Fibroblast of skin of left biceps (primary cell): ENCODE data around the gene CAPN15.
"Not testable (repeated sequence)": the region's sequence is repeated elsewhere in the genome, so short reads cannot be mapped to it uniquely, and the experiment has no call there.

ENCODE experiments used
- DNase-seq, 2 experiments: peaks; one replicate each; pipeline ENCODE4 v3.0.0-alpha.2; 2013; ENCODE audit warnings: low read depth in 2 of 2

Gene CAPN15

DNA sequence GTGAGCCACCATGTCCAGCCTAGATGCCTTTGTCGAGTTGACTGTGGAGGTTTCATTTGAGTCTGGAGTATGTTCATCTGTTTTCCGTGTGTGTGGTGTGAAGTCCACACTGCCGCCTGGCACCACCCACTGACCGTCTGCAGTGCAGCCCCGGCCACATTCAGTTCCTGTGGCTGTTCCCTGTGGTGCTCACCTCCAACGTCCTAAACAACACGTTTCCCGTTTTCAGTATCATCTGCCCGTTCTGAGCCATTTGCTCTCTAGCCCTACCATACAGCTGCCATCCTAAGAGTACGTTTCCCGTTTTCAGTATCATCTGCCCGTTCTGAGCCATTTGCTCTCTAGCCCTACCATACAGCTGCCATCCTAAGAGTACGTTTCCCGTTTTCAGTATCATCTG, 20.0 kb upstream of the CAPN15 start:
- DNase-seq = not testable (repeated sequence)

DNA sequence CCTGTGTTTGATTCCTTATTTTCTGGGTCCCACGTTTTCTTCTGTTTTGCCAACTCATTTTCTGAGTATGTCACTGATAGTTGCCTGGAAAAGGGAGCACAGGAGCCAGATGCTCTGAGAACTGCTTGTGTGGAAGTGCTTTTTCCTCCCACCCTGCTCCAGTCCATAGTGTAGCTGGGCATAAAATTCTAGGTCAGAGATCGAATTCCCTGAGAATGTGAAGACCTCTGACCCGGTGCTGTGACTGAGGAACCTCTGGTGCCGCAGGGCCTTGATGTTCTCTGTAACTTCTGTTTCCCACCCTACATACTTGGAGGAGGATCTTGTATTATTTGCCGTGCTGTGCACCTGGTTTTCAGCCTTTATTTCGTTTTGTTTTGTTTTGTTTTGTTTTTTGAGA, 19.5 kb upstream of the CAPN15 start:
- DNase-seq = no peak

DNA sequence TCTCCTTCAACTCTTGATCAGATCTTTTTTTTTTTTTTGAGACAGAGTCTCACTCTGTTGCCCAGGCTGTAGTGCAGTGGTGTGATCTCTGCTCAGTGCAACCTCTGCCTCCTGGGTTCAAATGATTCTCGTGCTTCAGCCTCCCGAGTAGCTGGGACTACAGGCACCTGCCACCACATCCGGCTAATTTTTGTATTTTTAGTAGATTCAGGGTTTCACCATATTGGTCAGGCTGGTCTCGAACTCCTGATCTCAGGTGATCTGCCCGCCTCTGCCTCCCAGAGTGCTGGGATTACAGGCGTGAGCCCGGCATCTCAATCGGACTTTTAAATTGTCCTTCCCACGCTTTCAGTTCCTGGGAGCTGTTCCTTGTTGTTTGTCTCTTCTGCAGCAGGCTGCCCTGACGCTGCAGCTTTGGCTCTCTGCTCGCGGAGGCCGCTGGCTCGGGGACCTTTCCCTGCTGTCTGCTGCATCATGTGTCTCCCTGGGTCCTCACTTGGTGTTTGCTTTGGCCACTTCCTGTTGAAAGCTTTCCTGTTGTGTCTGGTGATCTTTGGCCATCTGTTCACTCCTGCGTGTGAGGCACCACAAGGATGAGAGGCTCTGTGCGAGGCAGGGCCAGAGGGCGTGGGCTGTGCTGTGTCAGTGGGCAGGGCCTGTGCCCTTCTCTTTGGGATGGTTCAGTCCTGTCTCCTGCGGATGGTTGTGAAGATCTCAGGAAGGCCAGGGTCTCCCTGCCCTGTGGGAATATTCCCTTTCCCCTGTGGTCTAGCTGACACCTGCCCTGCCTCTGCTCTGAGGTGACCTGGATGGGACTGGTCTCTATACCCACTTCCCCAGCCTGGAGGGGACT, 18.4 kb upstream of the CAPN15 start:
- no peak for DNase-seq

DNA sequence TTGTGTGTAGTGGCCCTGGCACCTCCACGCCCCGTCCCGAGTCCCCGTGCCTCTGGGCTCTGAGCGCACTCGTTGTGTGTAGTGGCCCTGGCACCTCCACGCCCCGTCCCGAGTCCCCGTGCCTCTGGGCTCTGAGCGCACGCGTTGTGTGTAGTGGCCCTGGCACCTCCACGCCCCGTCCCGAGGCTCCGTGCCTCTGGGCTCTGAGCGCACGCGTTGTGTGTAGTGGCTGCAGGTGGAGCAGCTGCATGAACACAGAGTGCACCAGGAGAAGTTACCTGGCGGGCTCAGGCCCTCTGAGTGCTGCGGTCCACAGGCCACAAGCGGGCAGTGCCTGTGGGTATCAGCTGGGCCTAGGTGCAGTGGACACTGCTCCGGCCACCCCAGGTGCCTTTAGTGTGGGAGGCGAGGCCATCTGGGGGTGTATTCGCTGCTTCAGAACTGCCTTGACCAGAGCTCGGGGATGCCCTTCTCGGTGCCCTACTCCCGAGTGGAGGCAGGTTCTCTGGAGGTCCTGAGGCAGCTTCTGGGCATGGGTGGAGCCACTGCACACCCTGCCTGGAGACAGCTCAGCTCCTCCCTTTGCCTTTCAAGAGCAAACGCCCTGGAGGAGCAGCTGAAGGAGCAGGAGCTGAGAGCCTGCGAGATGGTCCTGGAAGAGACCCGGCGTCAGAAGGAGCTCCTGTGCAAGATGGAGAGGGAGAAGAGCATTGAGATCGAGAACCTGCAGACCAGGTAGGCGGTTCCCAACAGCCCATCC, 17.3 kb upstream of the CAPN15 start:
- DNase-seq = no peak

DNA sequence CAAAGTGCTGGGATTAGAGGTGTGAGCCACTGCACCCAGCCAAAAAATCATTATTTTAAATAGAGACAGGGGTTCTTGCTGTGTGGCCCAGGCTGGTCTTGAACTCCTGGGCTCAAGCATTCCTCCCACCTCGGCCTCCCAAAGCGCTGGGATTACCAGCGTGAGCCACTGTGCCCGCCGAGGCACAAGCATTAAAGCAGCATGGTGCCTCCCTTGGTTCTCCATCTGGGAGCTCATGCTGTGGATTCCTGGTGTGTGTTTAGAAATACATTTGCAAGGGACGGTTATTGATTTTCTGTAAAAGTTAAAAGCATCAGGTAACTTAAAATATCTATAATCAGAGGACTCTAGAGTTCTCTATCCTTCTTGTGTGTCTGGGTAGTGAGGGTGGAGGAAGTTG, 14.7 kb upstream of the CAPN15 start:
- DNase-seq = no peak

DNA sequence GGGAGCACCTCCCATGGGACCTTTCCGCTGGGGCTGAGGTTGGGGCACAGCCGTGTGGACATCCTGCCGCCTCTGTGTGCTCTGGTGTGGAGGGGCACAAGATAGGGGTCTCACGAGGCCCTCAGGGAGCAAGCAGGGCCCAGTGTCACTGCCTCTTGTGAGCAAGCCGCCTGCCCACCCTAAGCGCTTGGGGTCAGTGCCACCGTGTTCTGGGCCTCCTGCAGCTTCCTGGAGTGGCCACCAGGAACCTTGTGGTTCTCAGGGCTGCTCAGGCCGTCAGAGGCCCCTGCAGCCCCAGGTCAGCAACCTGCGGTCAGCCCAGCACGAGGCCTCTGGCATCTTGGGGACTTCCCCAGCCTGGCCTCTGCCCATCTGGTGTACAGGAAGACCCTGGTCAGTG, 13.6 kb upstream of the CAPN15 start:
- DNase-seq = no peak

DNA sequence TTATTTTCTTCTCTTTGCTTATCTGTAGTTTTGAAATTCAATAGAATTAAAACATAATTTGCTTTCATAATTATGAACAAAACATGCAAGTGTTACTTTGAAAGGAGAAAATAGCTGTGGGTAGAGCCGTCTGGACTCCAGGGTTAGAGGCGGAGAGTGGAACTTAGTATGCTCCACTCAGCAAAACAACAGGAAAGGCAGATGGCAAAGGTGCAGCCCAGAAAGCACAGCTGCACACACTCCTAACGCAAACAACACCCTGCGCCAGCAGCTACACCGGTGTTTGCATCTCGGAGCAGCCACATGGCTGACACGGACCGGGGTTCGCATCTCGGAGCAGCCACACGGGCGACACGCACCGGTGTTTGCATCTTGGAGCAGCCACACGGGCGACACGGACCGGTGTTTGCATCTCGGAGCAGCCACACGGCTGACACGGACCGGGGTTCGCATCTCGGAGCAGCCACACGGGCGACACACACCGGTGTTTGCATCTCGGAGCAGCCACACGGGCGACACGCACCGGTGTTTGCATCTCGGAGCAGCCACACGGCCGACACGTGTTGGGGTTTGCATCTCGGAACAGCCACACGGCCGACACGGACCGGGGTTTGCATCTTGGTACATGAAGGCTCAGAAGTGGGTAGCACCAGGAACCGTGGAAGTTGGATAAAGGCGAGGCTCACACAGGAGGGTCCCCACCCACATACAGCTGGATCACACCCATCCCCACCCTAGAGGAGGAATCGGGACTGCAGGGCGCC, 12.2 kb upstream of the CAPN15 start:
- DNase-seq = no peak

DNA sequence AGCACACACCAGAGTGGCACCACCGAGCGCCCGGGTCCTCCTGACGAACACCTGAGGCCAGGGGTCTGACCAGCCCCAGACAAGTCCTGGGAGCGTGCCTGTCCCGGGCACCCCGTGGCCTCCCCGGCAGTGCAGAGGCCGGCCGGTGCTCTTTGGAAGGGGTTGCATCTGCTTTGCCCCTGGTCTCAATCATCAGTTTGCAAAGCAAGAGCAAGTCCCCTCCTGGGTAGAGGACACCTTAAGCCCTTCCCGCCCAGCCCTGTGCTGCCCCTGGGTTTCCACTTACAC, 11.6 kb upstream of the CAPN15 start:
- DNase-seq = no peak

DNA sequence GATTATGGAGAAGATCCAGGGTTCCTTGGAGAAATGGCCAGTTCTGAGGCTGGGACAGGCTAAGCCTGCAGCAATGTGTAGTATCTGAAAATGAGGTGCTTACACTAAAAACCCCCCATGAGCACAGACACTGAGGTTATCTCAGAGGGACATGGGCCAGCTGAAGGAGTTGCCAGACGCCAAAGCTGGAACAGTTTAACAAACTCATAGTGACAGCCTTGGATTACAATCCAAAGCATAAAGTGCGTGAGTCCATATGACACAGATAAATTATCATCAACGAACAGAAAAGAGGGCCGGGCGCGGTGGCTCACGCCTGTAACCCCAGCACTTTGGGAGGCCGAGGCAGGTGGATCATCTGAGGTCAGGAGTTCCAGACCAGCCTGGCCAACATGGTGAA, 11.2 kb upstream of the CAPN15 start:
- no peak for DNase-seq

DNA sequence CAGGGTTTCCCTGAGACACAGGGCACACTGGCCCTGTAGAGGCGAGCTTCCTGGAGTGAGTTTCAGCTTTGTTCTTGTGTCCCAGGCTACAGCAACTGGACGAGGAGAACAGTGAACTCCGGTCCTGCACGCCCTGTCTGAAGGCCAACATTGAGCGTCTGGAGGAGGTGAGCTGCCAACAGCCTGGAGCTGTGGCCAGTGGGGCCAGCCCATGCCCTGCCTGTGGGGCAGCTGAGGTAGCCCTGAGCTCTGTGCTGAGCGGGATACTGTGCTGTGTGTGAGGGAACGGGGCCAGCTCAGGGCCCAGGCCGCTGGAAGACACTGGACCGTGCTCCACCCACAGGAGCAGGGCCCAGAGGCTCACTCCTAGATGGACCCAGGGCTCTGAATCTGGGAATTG, 8.7 kb upstream of the CAPN15 start:
- no peak for DNase-seq

DNA sequence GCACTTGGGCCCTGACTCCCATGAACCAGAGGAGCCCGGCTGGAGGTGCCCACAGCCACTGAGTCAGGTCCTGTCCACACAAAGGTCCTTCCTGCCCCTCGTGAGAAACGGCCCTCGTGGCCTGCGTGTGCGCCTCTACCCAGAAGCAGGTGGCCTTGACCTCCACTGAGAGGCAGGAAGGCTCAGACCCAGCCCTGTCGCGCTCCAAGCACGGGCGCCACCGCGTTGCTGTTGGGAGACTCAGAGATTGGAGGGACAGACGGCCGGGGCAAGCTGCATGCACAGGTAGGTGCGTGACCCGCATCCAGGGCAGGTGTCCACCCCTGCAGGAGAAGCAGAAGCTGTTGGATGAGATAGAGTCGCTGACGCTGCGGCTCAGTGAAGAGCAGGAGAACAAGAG, 8.1 kb upstream of the CAPN15 start:
- DNase-seq = no peak

DNA sequence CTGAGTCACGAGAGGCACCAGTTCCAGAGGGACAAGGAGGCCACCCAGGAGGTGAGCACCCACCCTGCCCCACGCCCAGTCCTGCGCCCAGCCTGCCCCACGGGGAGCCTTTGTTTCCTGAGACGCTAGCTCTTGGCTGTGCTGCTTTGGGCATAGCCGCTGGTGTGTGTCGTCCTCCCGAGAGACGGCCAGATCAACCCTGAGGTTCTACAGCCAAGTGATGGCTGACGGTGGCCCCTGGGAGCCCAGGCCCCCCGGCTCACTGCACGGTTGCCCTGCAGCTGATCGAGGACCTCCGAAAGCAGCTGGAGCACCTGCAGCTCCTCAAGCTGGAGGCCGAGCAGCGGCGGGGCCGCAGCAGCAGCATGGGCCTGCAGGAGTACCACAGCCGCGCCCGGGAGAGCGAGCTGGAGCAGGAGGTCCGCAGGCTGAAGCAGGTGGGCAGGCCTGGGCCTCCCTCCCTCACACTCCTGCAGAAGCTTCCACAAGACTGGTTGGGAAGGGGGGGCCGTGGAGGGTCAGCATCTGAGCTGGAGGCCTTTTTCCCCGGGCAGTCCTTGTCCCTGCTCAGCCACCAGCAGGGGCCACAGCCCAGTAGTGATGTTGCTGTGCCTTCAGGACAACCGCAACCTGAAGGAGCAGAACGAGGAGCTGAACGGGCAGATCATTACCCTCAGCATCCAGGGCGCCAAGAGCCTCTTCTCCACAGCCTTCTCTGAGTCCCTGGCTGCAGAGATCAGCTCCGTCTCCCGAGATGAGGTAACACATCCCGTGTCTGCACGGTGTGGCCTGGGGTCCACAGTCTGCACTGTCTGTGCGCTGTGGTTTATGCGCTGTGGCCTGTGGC, 7.4 kb upstream of the CAPN15 start:
- no peak for DNase-seq

DNA sequence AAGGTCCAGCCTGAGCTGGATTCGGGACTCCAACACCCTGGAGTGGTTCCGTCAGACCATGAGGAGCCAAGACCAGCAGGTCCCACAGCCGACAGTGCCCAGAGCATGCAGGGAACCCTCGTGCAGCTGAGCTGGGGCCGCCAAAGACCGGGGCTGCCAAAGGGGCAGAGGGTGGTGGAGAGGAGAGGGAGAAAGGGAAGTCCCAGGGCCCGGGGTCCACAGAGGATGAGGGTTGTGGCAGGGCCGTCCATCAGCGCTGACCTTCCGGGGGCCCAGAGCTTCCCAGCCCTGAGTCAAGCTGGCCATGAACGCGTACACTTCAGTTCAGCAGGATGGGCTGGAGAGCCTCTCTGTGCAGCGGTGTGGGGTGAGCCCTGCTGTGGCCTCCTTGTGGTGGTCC, 6.7 kb upstream of the CAPN15 start:
- no peak for DNase-seq

DNA sequence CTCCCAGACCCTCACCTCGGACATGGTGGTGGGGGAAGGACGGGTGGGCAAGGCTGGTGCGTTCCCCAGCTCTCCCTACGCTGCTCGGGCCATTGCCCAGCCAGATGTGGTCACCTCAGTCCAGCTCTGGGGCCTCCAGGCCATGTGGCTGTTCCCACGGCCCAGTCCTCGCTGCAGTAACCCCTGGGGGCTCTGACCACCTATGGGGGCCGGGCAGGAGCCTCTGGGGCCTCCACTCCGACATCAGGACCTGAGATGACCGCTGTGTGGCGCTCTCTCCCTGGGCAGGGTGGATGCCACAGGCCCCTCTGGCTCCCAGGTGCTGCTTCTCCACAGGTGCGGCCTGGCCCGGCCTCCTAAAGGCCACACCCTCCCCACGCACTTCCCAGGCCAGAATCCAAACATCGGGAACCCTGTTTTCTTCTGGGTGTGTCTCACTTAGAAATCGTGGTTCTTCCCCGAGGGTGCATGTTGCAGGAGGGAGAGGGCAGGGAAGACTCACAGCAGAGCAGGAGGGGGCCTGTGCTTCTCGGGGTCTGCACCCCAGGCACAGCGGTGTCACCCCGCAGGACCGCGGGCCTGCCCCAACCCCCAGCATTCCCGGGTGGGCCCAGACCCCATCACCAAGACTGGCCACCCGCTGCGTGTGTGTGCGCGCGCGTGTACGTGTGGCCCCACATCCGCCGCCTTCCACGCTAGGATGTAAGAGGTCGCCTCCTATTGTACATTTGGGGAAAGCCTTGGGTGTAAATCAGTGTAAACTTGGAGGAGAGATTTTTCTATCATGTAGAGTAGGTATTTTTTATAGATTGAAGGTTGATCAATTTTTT, 5.9 kb upstream of the CAPN15 start:
- DNase-seq = no peak

DNA sequence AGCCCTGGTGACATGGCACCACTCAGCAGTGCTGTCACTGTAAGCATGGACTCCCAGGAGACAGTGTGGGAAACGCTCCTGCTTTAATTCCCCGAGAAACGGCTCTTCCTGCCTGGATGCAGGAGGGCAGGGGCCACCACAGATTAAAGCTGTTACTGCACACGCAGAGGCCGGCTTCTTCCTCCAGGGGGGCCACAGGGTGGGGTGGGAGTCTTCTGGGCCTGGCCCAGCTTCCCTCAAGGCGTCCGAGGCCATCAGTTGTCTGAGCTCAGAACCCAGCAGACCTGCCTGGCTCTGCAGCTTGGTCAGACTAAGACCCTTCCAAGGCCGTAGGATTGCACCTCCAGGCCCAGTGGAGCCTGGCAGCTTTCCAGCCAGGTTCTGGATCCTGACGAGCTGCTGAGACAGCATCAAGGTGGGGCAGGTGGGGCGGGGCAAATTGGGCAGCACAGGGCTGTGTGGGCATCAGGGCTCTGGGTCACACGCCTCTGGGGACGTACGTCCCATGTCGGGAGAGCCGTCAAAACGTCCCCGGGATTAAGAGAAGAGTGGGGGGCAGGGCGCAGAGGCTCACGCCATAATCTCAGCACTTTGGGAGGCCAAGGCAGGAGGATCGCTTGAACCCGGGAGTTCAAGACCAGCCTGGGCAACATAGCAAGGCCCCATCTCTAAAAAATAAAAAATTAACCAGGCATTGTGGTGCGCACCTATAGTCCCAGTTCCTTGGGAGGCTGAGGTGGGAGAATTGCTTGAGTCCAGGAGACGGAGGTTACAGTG, 5.0 kb upstream of the CAPN15 start:
- DNase-seq = no peak

DNA sequence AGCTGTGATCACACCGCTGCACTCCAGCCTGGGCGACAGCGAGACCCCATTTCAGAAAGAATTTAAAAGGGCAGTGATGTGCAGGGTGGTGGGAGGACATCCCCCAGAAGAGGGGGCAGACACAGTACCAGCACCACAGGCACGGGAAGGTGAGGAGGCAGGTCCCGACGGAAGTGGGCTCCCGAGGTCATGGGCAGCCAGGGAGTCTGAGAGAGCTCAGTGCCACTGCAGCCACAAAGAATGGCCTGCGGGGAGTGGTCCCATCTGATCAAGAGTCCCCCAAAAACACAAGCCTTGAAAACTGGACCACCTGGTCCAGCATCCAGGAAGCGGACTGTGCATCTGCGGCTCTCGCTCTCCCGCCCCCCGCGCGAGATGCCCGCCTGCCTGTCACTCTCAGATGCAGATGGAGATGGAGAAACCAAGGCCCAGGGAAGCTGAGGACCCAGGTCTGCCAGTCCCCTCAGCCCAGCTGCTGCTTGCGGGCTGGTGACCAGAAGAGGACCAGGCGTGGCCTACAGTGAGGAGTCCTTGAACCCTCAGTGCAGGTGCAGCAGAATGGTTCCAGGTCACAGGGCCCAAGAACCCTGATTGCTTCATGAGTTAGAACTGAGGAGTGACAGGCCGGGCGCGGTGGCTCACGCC, 4.3 kb upstream of the CAPN15 start:
- DNase-seq = no peak

DNA sequence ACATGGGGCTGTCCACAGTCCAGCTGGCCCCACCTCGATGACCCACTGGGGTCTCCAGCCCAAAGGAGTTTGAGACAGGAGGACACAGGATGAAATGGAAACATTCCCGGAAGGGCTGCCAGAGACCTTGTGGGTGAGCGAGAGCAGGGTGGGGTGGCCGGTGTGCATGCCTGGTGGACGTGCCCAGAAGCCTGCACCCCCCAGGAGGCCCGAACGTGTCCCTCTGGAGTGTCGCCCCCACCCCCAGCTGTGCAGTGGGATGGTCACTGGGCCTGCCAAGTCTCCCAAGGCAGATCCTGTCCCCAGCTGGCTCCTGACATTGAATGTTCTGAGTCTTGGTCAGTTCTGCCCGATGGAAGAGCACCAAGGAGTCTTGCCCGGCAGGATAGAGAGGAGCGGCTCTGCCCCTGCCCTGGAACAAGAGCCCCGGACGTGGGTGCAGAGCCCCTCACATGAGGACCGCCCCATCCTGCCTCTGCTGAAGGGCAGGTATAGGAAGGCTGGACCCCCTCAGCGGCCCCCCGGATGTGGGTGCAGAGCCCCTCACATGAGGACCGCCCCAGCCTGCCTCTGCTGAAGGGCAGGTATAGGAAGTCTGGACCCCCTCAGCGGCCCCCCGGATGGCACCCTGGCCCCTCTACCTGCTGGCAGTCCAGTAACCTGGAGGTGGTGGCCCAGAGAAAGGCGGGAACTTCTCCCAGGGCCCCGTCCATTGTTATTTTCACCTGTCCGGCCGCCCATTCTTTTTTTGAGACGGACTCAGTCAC, 3.1 kb upstream of the CAPN15 start:
- DNase-seq = no peak

DNA sequence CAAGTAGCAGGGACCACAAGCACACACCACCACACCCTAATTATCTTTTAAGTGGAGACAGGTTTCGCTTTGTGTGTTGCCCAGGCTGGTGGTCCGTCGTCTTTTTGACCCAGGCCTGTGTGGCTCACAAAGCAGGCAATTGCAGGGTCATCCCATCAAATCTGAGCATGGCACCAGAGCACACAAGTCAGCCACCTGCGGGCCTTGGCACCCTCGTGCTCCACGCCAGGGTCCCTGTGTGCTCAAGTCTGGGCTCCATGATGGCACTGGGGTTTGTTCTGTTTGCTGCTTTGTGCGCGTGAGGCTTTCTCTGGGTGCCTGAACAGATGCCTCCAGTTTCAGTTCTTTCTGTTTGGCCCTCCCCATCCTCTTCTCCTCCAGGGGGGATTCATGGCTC, 2.4 kb upstream of the CAPN15 start:
- DNase-seq = no peak
